WTC11 (cell line): ENCODE results near the gene ARHGAP29. TPM values are rescaled to one million over a fixed set of nuclear protein-coding genes. Genes with fewer than 3 reads are reported as not detected.

Experiments used
- AFF4 ChIP-seq: sonication (generic); formaldehyde crosslinking; IDR thresholded peaks from 2 replicates; pipeline ENCODE4 v1.8.1; 2023; ENCODE audit warnings: mild to moderate bottlenecking, missing genetic modification reagents, borderline replicate concordance
- ZNF671 ChIP-seq: fragments of 250-450 bp; sonication (Bioruptor Pico); IDR thresholded peaks from 2 replicates; pipeline ENCODE4 v1.8.0; 2021; ENCODE audit warnings: mild to moderate bottlenecking
- total RNA-seq: library from RNA; stranded (reverse); gene quantifications from 3 replicates; pipeline ENCODE4 v1.2.3, GENCODE V29; 2021

Gene ARHGAP29
- total RNA-seq, 1 experiment from 2014 or later = 6.6 TPM

- TF ChIP-seq AFF4 (CRISPR knock-in tag) = no peak
- TF ChIP-seq ZNF671 (CRISPR knock-in tag) = no peak
Measured at GRCh38 chr1:94122201-94122970, 115.0 kb downstream of the ARHGAP29 start (continued).

Other genes with a start within 250 kb of the ARHGAP29 start
- gene ABCA4, start 116.4 kb downstream of the ARHGAP29 start, total RNA-seq = 0.09 to 0.21 TPM (median 0.16 TPM) in 3 replicates
- gene ABCD3, start 180.8 kb upstream of the ARHGAP29 start, total RNA-seq = 22.3 to 27.2 TPM (median 23.5 TPM) in 3 replicates